ENCODE results near the gene SYNGR3.
"Not testable (repeated sequence)": the region's sequence is repeated elsewhere in the genome, so short reads cannot be mapped to it uniquely, and the experiment has no call there.

SYNGR3 gene

DNA sequence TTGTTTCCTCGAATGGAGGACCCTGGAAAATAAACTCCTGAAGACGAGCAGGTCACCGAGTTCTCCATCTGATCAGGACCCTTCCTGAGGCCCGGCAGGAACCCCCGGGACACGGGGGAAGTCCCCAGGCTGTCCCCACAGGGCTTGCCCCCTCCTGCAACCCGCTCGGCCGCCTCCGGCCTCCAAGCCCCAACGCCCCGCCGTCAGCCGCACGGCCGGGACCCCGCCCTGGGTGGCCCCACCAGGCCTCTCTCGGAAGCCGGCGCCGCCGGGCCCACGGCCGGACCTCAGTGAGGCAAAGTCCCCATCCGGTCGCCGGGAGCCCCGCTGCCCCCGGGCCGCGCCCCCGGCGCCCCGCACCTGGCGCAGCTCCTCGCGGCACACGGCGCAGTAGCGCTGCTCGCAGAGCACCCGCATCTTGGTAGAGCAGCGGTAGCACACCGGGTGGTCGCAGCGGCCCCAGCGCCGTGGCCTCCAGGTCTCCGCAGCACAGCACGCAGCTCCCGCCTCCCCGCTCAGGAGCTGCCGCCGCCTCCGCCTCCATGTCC is 19.5 kb downstream of the SYNGR3 start:
- no peak for DNase-seq

DNA sequence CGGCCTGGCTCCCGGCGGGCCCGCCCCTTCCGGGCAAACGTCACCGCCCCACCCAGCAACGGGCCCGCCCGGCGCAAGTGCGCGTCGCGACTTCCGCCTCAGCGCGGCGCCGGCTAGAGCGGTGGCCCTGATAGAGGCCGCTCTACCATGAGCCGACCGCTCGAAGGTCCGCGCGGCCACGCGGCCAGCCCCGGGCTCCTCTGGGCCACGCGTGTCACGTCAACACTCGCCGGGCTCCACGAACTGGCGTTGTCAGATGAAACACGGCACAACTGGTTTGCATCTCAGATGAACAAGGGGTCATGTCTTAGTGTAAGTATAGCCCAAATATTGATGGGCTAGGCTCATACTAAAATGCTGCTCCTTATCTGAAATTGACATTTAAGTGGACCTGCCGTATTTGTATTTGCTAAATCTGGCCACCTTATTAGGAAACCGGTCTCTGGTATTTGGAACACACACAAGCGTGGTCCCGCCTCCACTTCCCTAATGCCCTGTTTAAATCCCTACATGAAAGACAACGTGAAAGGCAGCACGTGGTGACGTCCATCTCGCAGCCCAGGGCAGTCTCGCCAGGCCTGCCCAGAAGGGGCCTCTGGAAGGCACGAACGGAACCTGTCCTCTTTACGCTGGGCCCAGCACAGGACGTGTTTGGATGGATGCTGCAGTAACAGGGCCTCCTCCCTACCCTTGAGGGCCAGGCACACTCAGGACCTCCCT is 20.2 kb downstream of the SYNGR3 start, which contains the start of gene ZNF598:
ZNF598 (minus strand) TSS at position 31 of the 720 bp plus-strand sequence.
- peak; percentile 68 for DNase-seq

- DNase-seq = not testable (repeated sequence)
These were observed 22.0 kb downstream of the SYNGR3 start for GRCh38 chr16:2011726-2012125.

- DNase-seq = no peak
These were observed 23.8 kb downstream of the SYNGR3 start for GRCh38 chr16:2013527-2013926.

GRCh38 chr16:2015117-2015946 is 25.6 kb downstream of the SYNGR3 start:
- no peak for DNase-seq

GRCh38 chr16:2015947-2016208 is 26.1 kb downstream of the SYNGR3 start:
- no peak for DNase-seq

DNA sequence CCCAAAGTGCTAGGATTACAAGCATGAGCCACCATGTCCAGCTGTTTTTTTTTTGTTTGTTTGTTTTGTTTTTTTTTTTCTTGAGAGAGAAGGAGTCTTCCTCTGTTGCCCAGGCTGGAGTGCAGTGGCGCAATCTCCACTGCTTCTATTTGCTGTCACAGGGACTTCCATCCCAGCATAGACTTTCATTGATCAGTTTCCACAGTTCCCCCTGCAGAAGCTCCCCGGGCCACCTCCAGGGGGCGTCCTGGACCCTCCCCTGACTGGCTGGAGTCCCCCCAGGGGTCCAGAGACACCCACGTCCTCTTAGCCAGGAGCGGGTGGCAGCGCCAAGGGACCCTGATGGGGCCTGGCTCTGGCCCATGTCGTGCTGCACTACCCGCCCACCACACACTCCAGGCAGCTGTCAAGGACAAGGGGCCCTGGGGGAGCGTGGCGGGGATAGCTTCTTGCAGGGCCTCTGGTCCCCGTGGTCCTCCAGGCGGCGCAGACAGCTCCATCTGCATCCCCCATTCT is 26.7 kb downstream of the SYNGR3 start:
- DNase-seq = no peak

GRCh38 chr16:2019518-2019920 is 29.7 kb downstream of the SYNGR3 start, which contains the start of gene NPW:
Gene NPW, plus strand, starts transcription at chr16:2019785.
- no peak for DNase-seq

GRCh38 chr16:2019921-2020831 is 30.4 kb downstream of the SYNGR3 start:
- no peak for DNase-seq

DNA sequence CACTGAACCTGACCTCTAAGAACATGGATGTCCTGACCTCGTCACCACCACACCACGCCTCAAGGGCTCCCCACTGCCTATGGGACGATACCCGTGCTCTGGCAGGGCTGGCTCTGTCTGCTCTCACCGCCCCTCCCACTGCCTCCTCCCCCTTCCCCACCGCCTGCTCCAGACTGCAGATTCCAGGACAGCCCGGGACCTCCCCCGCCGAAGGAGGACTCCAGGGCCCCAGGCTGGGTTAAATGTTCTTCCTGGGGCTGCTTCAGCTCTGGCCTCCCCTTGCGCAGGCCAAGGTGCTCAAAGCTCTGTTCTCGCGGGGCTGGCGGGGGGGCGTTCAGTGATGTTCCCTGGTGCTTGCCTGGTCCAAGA is 32.9 kb downstream of the SYNGR3 start:
- no peak for DNase-seq

DNA sequence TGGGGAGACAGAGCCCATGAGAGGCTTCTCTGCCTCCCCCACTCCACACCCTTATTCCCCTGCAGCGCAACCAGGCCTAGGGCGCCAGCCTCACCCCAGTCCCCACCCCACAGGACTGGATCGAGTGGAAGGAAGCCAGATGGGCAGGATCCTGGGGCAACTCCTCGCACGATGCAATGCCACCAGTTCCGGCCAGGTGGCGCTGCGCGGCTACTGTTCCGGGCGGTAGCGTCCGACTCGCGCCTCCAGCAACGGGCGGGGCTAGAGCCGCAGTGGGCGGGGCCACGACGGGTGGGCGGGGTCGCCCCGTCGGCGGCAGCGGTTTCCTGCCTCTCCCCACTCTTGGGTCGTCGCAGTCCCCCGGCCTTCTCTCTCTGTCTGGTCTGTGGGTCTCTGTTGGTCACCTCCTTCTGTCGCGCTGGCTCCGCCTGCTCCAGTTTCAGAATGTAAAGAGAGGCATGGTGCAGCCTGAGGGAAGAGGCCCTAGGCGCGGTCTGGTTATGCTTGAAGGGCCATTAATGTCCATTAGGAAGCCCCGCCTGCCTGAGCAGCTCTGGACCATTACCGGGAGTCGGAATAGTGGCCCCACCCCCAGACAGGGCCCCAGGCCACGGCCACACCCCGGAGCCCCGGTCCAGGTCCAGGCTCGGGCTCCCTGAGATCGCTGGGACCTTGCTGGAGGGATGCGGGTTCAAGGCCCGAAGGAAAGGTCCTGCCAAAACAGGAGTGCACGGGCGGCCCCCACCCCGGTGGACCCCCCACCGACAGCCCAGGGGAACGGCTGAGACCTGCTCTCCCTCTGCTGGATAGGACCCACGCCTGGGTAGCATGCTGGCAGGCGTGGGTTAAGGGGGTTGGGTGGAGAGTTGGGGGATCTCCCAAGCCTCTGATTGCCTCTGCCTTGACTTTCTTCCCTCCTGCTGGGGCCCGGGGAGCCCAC is 33.6 kb downstream of the SYNGR3 start:
- DNase-seq = peak; percentile 59

DNA sequence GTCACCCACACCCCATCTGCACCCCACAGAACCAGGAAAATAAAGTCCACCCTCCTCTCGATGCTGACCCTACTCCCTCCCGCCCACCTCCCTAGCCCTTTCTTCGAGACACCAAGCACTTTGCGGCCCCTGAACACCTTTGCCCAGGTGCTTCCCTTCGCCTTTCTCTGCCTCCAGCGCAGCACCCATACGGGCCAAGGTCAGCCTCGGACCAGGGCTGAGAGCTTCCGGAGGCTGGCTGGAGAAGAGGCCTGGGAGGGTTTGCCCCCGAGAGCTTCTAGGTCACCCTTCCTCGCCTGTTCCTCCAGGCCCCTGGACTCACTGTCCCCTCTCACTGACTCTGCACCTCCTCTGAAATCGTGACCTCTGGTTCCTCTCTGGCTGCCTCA is 34.3 kb downstream of the SYNGR3 start:
- DNase-seq = no peak

DNA sequence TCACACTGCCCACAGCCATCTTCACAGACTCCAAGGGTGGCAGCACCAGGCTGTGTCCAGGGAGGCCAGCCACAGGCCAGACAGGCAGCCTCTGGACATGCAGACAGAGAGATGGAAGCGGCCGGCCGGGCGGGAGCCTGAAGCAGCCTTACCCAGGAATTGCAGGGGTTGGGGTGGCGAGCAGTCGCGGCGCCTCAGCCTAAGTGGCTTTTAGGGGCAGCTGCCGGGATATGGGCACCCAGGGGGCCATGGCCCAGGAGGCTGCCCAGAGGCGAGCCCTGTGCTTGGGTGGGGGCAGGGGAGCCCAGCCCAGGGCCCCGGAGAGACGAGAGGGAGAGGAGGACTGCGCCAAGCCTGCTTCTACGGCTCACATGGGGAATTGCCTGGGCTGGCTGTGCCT is 35.5 kb downstream of the SYNGR3 start:
- no peak for DNase-seq

DNA sequence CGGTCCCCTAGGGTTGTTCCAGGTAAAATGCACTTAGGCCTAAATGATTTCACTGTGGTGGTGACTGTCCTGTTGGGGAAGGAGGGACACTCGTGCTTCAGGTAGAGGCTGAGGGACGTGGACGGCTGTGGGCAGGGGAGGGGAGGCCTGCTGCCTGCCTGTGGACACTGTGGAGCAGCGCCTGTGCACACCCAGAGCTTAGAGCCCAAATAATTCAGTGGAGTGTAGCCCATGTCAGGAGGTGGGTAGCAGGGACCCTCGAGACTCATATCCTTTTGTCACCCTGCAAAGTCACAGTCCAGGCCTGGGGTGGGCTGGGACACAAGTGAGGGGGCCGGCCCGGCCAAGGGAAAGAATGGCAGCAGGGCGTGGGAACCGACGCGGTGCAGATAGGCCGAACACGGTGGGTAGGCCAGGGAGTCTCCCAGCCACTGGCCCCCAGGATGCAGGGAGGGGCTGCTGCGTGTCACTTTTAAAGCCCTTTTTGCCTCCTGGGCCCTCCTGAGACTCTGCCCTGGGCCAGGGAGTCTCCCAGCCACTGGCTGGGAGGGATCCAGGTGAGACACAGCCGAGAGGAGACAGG is 36.2 kb downstream of the SYNGR3 start:
- DNase-seq = no peak

DNA sequence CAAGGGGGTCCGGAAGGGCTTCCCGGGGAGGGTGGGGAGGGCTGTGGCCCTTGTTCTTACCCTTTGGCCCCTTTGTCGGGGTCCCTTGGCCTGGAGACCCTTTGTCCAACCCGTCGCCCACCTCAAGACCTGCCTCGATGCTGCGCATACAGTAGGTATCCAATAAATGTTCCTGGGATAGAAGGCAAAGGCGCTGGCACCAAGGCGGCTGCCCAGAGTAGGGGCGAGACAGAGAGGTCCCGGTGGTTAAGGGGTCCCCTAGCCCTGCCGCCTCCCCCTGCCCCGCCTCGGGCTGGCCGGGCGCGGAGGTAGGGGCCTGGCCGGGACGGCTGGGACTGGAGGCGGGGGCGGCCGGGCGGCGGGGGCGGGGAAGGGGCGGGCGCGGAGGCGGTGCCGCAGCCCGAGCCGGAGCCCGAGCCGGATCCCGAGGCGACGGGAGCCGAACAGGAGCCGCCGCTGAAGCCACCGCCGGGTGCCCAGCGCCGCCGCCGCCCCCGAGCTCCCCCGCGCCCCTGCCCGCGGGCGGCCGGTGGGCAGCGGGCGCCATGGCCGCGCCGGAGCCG is 36.8 kb downstream of the SYNGR3 start, which contains the start of gene NHERF2:
NHERF2 (plus strand) TSS at position 442 of the 563 bp plus-strand sequence; CDS start at position 546, 104 bp downstream.
- DNase-seq = no peak

GRCh38 chr16:2027024-2028010 is 37.5 kb downstream of the SYNGR3 start:
- DNase-seq = no peak

GRCh38 chr16:2028146-2028545 is 38.4 kb downstream of the SYNGR3 start:
- DNase-seq = no peak

DNA sequence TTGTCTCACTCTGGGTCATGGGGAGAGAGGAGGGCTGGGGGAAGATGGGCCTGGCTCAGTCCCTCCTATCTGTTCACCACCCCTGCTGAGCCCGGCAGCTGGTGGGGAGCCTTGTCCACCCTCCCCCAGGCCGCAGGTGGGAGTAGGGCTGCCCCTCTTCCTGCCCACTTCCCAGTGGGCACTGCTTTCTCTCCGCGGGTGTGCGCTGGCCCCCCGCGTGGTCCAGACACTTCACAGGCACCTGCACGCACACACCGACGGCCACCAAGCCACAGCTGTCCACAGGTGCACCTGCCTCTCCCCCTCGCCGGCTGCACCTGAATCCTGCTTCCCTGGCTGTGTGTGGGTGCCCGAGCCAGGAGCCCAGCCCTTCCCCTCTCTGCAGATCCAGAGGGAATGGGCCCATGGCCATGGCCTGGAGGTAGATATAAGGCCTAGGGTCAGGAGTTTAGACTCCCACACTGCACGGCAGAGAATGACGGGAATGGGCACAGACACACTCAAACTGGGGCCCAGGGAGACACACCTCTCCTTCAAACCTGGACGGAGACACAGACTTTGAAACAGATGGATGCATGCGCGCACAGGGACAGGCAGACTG is 39.0 kb downstream of the SYNGR3 start:
- no peak for DNase-seq

GRCh38 chr16:2029350-2029749 is 39.6 kb downstream of the SYNGR3 start:
- no peak for DNase-seq

Data from NCI-H774 (cell line).